DMS53 (cell line): ENCODE data around the gene ABCA6.
"Not testable (repeated sequence)": the region's sequence is repeated elsewhere in the genome, so short reads cannot be mapped to it uniquely, and the experiment has no call there.

Source experiments
- DNase-seq: peaks from one replicate; lab custom pipeline; 2025; lab: John Stamatoyannopoulos, UW

Gene ABCA6

DNA sequence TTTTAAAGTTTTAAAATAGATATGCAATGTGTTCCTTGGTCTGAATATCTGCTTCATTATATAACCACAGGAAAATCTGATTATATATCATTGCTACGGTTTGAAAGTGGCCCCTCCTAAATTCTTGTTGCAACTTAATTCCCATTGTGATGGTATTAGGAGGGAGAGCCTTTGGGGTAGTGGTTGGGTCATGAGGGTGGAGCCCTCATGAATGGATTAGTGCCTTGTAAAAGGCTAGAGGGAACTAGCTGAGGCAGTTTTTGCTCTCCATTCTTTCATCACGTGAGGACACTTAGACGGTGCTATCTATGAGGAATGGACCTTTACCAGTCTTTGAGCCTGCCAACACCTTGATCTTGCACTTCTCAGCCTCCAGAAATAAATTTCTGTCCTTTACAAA lies 7.6 kb downstream of the ABCA6 start:
- DNase-seq, result no peak

GRCh38 chr17:69130627-69131296 lies 10.9 kb downstream of the ABCA6 start:
- DNase-seq, result no peak

DNA sequence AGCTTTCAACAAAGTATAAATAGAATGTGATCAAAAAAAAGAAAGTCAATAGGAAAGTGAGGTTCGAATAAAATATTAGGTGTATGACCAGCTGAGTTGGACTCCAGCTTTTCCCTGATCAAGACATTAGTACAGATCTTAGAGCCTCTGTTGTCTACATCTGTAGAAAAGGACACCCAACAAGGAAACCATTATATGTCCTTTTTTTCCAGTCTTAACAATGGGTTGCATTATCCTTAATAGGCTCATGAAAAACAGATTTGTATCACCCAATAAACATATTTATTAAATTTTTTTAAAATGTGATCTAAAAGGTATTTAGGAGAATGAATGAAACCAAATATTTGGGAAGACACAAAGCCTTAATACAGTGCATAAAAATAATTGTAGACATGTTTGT lies 18.1 kb downstream of the ABCA6 start:
- DNase-seq, result no peak

GRCh38 chr17:69122065-69122464 lies 19.6 kb downstream of the ABCA6 start:
- DNase-seq, result no peak

GRCh38 chr17:69117855-69118784 lies 23.6 kb downstream of the ABCA6 start:
- no peak for DNase-seq

- DNase-seq, result no peak
Observed at GRCh38 chr17:69111794-69112193, 29.9 kb downstream of the ABCA6 start.

DNA sequence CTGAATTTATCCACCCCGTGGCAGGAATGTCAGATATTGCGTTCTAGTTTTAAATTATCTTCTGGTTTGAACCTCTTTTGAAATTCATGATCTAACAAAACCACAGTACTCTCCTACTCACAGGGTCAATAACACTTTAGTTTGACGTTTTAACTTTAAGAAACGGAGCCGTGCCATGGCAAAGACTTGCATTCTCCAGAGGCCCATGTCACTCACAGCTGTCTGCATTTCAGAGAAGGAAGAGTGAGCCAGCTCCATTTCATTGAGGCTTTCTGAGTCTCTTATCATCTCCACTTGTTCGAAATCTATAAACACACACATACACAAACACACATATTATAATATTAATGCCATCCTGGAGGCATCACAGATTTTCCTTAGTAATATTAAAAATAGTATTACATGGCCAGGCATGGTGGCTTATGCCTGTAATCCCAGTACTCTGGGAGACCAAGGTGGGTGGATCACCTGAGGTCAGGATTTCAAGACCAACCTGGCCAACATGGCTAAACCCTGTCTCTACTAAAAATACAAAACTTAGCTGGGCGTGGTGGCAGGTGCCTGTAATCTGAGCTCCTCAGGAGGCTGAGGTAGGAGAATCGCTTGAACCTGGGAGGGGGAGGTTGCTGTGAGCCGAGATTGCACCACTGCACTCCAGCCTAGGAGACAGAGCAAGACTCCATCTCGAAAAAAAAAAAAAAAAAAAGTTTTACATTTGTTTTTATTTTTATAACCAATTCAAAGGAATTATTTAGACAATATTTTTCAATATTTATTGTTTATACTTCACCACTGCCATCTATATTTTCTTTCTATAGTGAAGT lies 35.6 kb downstream of the ABCA6 start:
- no peak for DNase-seq

DNA sequence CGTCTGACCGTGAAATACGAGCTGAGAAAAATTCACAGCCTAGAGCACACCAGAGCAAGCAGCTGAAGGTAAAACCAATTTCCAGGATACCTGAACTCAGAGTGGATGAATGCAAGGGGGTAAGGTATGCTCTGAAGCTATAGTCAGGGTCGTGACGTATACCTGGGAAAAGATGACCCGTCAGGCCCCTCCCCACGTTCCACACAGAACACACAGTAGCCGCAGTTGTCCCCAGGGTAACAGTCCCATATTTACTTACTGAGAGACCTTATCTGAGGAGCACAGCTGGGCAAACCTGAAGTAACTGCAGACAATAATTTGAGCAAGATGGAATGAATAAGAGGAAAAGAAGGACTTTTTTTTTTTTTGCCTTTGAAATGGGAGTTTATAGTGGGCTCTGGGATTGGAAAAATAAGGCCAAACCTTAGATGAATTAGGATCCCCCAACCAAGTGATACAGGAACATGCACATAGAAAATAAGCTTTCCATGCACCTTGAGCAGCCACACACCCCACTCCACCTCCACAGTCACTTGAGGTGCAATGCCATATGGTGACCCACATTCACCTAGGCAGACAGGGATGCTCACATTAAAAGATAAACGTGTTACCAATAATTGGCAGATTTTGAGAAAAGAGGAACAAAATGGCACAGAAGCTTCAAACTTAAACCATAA lies 38.0 kb downstream of the ABCA6 start:
- no peak for DNase-seq

DNA sequence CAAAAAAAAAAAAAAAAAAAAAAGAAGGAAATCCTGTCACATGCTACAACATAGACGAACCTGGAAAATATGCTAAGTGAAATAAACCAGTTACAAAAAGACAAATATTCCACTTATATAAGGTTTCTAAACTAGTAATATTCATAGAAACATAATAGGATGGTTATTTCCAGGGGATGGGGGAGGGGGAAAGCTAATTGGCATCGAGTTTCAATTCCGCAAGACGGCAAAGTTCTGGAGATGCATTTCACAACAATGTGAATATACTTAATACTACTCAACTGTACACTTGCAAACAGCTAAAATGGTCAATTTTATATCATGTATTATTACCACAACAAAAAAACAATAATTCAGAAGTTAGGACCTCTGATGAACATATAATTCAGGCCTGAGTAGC lies 43.1 kb downstream of the ABCA6 start:
- no peak for DNase-seq

- no peak for DNase-seq
Observed at GRCh38 chr17:69096541-69096940, 45.2 kb downstream of the ABCA6 start.

- no peak for DNase-seq
Observed at GRCh38 chr17:69093995-69094394, 47.7 kb downstream of the ABCA6 start.

- DNase-seq, result no peak
Observed at GRCh38 chr17:69093279-69093789, 48.4 kb downstream of the ABCA6 start.

GRCh38 chr17:69090365-69090764 lies 51.3 kb downstream of the ABCA6 start:
- no peak for DNase-seq

GRCh38 chr17:69088643-69089200 lies 53.0 kb downstream of the ABCA6 start:
- no peak for DNase-seq

DNA sequence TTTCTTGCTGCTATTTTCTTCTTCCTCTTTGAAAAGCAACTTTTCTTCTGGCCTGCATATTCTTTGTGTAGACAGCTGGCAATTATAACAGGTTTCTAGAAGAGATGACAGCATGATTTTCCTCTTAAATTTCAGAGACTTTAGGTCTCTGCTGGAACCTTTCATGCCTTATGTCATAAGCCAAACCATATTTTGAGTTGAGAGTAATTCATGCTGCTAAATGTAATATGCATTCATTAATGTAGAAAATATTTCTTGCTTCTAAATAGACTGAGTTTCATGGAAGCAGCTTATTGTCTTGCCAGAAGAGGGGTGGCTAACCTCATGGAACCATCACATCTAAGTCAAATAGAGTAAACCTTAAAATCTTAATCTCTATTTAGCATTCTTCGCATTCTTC lies 55.1 kb downstream of the ABCA6 start:
- no peak for DNase-seq

- DNase-seq, result peak; percentile 92
Observed at GRCh38 chr17:69084911-69085310, 56.8 kb downstream of the ABCA6 start.

DNA sequence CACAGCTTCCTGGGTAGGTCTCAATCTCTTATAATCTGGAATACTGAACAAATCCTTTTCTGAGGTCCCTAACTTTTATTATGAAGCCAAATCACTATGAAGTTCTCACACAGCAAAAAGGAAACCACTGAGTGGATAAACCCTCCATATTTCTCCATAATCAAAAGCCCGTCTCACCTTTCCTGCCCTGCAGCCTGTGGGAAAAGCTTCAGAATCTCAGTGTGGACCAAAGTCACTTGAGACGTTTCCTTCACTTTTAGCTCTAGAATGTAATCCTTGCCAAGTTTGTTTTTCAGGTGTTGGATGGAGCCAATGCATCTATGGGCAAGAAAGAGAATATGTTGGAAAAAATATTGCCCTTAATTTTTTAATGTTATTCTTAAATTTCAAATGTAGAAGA lies 59.0 kb downstream of the ABCA6 start:
- DNase-seq, result no peak

DNA sequence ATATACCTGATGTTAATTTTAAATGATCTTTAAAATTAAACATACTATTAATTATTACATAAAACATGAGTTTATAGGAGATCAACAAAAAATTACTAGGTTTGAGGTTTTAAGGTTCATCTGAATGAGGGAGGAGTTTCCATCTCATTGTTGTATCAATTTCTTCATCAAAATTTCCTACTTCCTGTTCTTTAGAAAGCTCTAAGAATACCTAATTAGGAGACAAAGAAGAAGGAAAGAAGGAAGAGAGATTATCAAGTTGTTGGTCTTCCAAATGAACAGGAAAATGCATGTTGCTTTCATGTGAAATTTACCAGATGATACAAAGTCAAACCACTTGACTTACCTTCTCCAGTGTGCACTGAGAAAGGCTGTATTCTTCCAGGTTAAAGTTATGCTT lies 62.8 kb downstream of the ABCA6 start:
- no peak for DNase-seq

- no peak for DNase-seq
Observed at GRCh38 chr17:69075823-69076222, 65.9 kb downstream of the ABCA6 start.

GRCh38 chr17:69073392-69073791 lies 68.3 kb downstream of the ABCA6 start:
- DNase-seq, result not testable (repeated sequence)

DNA sequence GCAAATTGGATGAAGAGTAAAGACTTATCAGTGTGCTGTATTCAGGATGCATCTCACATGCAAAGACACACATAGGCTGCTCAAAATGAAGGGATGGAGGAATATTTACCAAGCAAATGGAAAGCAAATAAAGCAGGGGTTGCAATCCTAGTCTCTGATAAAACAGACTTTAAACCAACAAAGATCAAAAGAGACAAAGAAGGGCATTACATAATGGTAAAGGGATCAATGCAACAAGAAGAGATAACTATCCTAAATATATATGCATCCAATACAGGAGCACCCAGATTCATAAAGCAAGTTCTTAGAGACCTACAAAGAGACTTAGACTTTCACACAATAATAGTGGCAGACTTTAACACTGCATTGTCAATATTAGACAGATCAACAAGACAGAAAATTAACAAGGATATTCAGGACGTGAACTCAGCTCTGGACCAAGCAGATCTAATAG lies 68.9 kb downstream of the ABCA6 start:
- DNase-seq, result not testable (repeated sequence)
